ENCODE measurements around the gene RAD21L1. TPM values are rescaled to one million over a fixed set of nuclear protein-coding genes. Genes with fewer than 3 reads are reported as not detected.
"Not testable (repeated sequence)": the region's sequence is repeated elsewhere in the genome, so short reads cannot be mapped to it uniquely, and the experiment has no call there.

Gene RAD21L1
- total and polyA plus RNA-seq, 2 of the 8 experiments (the other 6 are each of a cell fraction or from before 2014, with no cell fraction given), result 0.06 to 0.26 TPM

DNA sequence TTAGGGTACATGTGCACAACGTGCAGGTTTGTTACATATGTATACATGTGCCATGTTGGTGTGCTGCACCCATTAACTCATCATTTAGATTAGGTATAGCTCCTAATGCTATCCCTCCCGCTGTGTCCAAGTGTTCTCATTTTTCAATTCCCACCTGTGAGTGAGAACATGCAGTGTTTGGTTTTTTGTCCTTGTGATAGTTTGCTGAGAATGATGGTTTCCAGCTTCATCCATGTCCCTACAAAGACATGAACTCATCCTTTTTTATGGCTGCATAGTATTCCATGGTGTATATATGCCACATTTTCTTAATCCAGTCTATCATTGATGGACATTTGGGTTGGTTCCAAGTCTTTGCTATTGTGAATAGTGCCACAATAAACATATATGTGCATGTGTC, 24.4 kb downstream of the RAD21L1 start:
- H3K27ac ChIP-seq (ENCODE audit: low read depth, low read length); H3K14ac ChIP-seq (ENCODE audit: insufficient read length); DNase-seq (ENCODE audit: low read depth in 1 of 2, low spot score in 2 of 2); H3K27me3 ChIP-seq (replicated peaks in 1 of 4; ENCODE audit: control insufficient read depth in 3 of 4, extremely low read depth in 1 of 4, insufficient read depth in 3 of 4, low read length in 3 of 4); CTCF ChIA-PET (ENCODE audit: partially characterized antibody); H2AFZ ChIP-seq (ENCODE audit: low read length); H4K5ac ChIP-seq (ENCODE audit: insufficient read length, low read depth, low read length); H3K23me2 ChIP-seq (ENCODE audit: low read depth, low read length); H3K4me2 ChIP-seq (ENCODE audit: insufficient read depth in 1 of 2, low read depth in 2 of 2, low read length in 2 of 2); H3K56ac ChIP-seq (replicated peaks; ENCODE audit: insufficient read length, low read depth, low read length); H3K23ac ChIP-seq (ENCODE audit: insufficient read length); H3K79me2 ChIP-seq (ENCODE audit: control insufficient read depth in 1 of 2, insufficient read depth in 2 of 2, low read length in 2 of 2); H2BK12ac ChIP-seq (ENCODE audit: low read depth, low read length); H3K9ac ChIP-seq (replicated peaks in 1 of 4; ENCODE audit: extremely low read depth in 1 of 4, low read depth in 3 of 4, low read length in 3 of 4); H4K91ac ChIP-seq (replicated peaks; ENCODE audit: insufficient read length, low read length); H3K18ac ChIP-seq (ENCODE audit: extremely low read depth, low read length); H3K36me3 ChIP-seq (ENCODE audit: control insufficient read depth in 2 of 4, insufficient read depth in 4 of 4, low read length in 3 of 4); H3K4me3 ChIP-seq (ENCODE audit: extremely low read depth in 1 of 4, insufficient read depth in 2 of 4, low read depth in 3 of 4, low read length in 4 of 4); H3K4ac ChIP-seq (replicated peaks; ENCODE audit: insufficient read length, low read depth, low read length); POLR2A ChIA-PET (ENCODE audit: partially characterized antibody); H2BK15ac ChIP-seq (ENCODE audit: low read length); H2BK120ac ChIP-seq (replicated peaks; ENCODE audit: low read depth, low read length); H2AK5ac ChIP-seq (ENCODE audit: low read depth, low read length); H3K79me1 ChIP-seq (ENCODE audit: low read depth, low read length); H4K8ac ChIP-seq (ENCODE audit: extremely low read depth, insufficient read depth, low read length); H2BK20ac ChIP-seq (ENCODE audit: low read length); H3K9me3 ChIP-seq (ENCODE audit: insufficient read depth in 2 of 2, low read depth in 1 of 2, low read length in 1 of 2); FAIRE-seq; H4K20me1 ChIP-seq (replicated peaks in 1 of 2; ENCODE audit: control insufficient read depth in 1 of 2, insufficient read depth in 2 of 2, low read length in 2 of 2); H2BK5ac ChIP-seq (ENCODE audit: low read depth, low read length); H3K4me1 ChIP-seq (replicated peaks in 1 of 4; ENCODE audit: control insufficient read depth in 3 of 4, insufficient read depth in 4 of 4, low read length in 3 of 4): not testable (repeated sequence)
- 87% methylated on average over 2 of the region's 2 CpGs; no CpG with 5 or more reads in 1 of the 2 experiments for WGBS, 2 experiments (ENCODE audit: extremely low coverage in 1 of 2, insufficient coverage in 1 of 2, insufficient read length in 1 of 2, insufficient replicate concordance in 2 of 2, low coverage in 1 of 2, low lambda C conversion rate in 2 of 2, missing lambda C conversion rate in 1 of 2)

Data from H1 (cell line).